Calu3 (cell line): ENCODE data around the gene ELP6. TPM values are rescaled to one million over a fixed set of nuclear protein-coding genes. Genes with fewer than 3 reads are reported as not detected.

Source experiments
- BruUV-seq: library from RNA; stranded (reverse); fragments of 400-500 nt; replicated peaks from 2 replicates; lab custom pipeline; 2021; lab: Mats Ljungman, UMichigan
- CTCF ChIA-PET: fragments of 300-600 bp; sonication (Branson Sonifier 250); formaldehyde crosslinking; loops from one replicate; lab custom pipeline; 2022; ENCODE audit warnings: antibody characterized with exemption; lab: Charles Lee
- DNase-seq: peaks from one replicate; pipeline ENCODE4 v3.0.0; 2022
- H3K27ac Mint-ChIP-seq: one replicate; pipeline ENCODE4 v1.8.0; 2022; ENCODE audit warnings: mixed read lengths; ENCODE audit not compliant: unreplicated experiment
- H3K27me3 Mint-ChIP-seq: one replicate; pipeline ENCODE4 v1.8.0; 2022; ENCODE audit warnings: mixed read lengths; ENCODE audit not compliant: unreplicated experiment
- H3K36me3 Mint-ChIP-seq: one replicate; pipeline ENCODE4 v1.8.0; 2022; ENCODE audit warnings: mild to moderate bottlenecking, moderate library complexity, mixed read lengths; ENCODE audit not compliant: insufficient read depth, unreplicated experiment
- H3K4me1 Mint-ChIP-seq: one replicate; pipeline ENCODE4 v1.8.0; 2022; ENCODE audit warnings: mild to moderate bottlenecking, low read depth, mixed read lengths; ENCODE audit not compliant: unreplicated experiment
- H3K4me3 Mint-ChIP-seq: one replicate; pipeline ENCODE4 v1.8.0; 2022; ENCODE audit warnings: mild to moderate bottlenecking, low read depth, moderate library complexity, mixed read lengths; ENCODE audit not compliant: unreplicated experiment
- H3K9me3 Mint-ChIP-seq: one replicate; pipeline ENCODE4 v1.8.0; 2022; ENCODE audit warnings: low read depth, mixed read lengths; ENCODE audit not compliant: unreplicated experiment
- CTCF ChIP-seq: fragments of 200-600 bp; IDR thresholded peaks from one replicate; pipeline ENCODE4 v1.8.0; 2022; ENCODE audit warnings: antibody characterized with exemption; ENCODE audit not compliant: unreplicated experiment
- intact Hi-C: fragments of 100-400 bp; cut with micrococcal nuclease; formaldehyde crosslinking; loops from one replicate; pipeline ENCODE4 v1.10.0; 2022; ENCODE audit not compliant: unreplicated experiment
- total RNA-seq: library from RNA; stranded (reverse); gene quantifications from 2 replicates; pipeline ENCODE4 v1.2.3, GENCODE V29; 2022

ELP6 gene
- total RNA-seq, 1 experiment from 2014 or later: 23.6 TPM

DNA sequence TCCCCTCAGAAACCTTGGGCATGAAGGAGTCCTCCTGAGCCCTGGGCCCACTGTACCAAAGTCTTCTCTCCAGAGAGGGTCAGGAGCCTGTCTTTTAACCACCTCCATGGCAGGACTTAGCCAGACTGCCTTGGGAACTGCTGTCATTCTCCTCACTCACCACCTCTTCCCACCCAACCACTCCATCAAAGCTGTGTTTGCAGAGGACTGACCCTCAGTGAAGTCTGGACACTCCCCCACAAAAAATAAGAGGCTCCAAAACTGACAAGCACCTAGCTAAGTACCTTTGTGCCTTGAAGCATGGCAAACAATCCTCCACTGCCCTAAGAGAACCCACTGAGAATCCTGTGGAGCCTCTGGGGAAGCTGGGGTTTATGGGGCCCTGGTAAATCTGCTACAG lies 35.5 kb downstream of the ELP6 start:
- H3K36me3 Mint-ChIP-seq: peaks cover 32% of the 10 kb centered on the region
- CTCF ChIA-PET: no interaction called here
- TF ChIP-seq CTCF: no peak
- no peak for DNase-seq
- H3K9me3 Mint-ChIP-seq: no peaks in the 10 kb centered on the region
- H3K4me3 Mint-ChIP-seq: no peak overlapping the region
- H3K4me1 Mint-ChIP-seq: peaks cover 9% of the 10 kb centered on the region
- intact Hi-C loops: no loop called here
- no peaks in the 10 kb centered on the region for H3K27me3 Mint-ChIP-seq
- no peak overlapping the region for H3K27ac Mint-ChIP-seq
- no TSS peak for BruUV-seq

DNA sequence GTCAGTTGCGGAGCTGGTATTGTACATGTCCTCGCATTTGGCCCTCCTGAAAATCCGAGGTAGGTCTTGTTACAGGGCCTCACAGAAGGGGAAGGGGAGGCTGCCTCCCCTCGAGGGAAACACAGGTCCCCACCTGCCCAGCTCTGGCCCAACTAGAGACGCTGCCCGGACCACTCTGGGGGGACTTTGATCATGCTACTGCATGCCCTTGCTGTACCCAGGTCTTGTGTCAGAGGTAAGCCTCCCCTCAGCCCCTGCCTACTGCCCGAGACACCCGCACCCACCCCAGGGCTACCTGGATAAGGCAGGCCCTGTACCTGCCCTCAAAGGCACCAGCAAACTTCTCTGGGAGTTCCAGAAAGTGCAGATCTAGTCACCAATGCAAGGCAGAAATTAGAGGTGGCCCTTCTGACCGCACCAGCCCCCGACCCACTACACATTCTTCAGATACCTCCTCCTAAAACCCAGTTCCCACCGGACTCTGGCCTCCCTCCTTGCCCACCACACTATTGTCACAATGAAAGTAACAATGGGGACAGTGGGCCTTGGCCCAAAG lies 36.8 kb downstream of the ELP6 start:
- no peak overlapping the region for H3K4me3 Mint-ChIP-seq
- no peak for DNase-seq
- TF ChIP-seq CTCF: no peak
- H3K4me1 Mint-ChIP-seq: peaks cover 9% of the 10 kb centered on the region
- CTCF ChIA-PET: interaction anchor here (0.6 to 2.4 kb wide), 3 partner anchors 20 to 82 kb away, joined by 3 to 20 read pairs (median 5); no protein-coding TSS in a partner anchor
- no peaks in the 10 kb centered on the region for H3K27me3 Mint-ChIP-seq
- BruUV-seq: no TSS peak
- no peak overlapping the region for H3K27ac Mint-ChIP-seq
- peaks cover 32% of the 10 kb centered on the region for H3K36me3 Mint-ChIP-seq
- no peaks in the 10 kb centered on the region for H3K9me3 Mint-ChIP-seq
- intact Hi-C loops: no loop called here

DNA sequence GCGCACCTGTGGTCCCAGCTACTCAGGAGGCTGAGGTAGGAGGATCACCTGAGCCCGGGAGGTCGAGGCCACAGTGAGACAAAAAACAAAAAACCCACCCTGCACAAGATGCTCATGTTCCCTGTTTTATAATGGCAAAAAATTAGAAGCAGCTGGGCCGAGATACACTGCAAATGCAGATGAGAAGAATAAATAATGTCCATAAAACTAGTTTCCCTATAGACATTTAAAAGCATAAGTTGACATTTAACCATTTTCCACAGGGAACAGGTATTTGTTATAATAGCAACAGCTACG lies 37.2 kb downstream of the ELP6 start:
- H3K9me3 Mint-ChIP-seq: no peaks in the 10 kb centered on the region
- DNase-seq: no peak
- H3K4me3 Mint-ChIP-seq: peak overlapping the region; percentile 99
- peaks cover 32% of the 10 kb centered on the region for H3K36me3 Mint-ChIP-seq
- no peak for TF ChIP-seq CTCF
- BruUV-seq: no TSS peak
- intact Hi-C loops: no loop called here
- H3K27ac Mint-ChIP-seq: no peak overlapping the region
- H3K27me3 Mint-ChIP-seq: no peaks in the 10 kb centered on the region
- peaks cover 9% of the 10 kb centered on the region for H3K4me1 Mint-ChIP-seq
- CTCF ChIA-PET: interaction anchor here (0.6 to 2.4 kb wide), 3 partner anchors 20 to 81 kb away, joined by 3 to 20 read pairs (median 5); no protein-coding TSS in a partner anchor

GRCh38 chr3:47475570-47476329 lies 37.8 kb downstream of the ELP6 start, which contains the start of gene SCAP:
SCAP (minus strand) TSS chr3:47475941; CDS start chr3:47442993, 32,948 bp downstream.
- H3K27ac Mint-ChIP-seq: peak within 1 kb of the TSS; percentile 84
- intact Hi-C loops: loop anchor here (2.0 kb wide), 1 partner anchor 55 kb away; no protein-coding TSS in a partner anchor
- CTCF ChIA-PET: interaction anchor here (0.6 to 2.4 kb wide), 5 partner anchors 21 to 95 kb away, joined by 3 to 20 read pairs (median 3); partner anchors contain the start of gene PTPN23
- H3K36me3 Mint-ChIP-seq: peaks cover 32% of the 10 kb centered on the region
- no peaks in the 10 kb centered on the region for H3K27me3 Mint-ChIP-seq
- DNase-seq: peak; percentile 90
- no TSS peak for BruUV-seq
- peak; percentile 79 for TF ChIP-seq CTCF
- peak within 1 kb of the TSS; percentile 99 for H3K4me3 Mint-ChIP-seq
- peaks cover 9% of the 10 kb centered on the region for H3K4me1 Mint-ChIP-seq
- no peaks in the 10 kb centered on the region for H3K9me3 Mint-ChIP-seq
